Measurements from ENCODE around the gene SCP2D1. TPM values are rescaled to one million over a fixed set of nuclear protein-coding genes. Genes with fewer than 3 reads are reported as not detected.

The SCP2D1 gene
- total RNA-seq, 1 donor from 2014 or later = not detected

GRCh38 chr20:18855882-18856281 is 42.3 kb downstream of the SCP2D1 start:
- no peak for ATAC-seq
- intact Hi-C loops (cut with micrococcal nuclease) = no loop called here
- no peak for DNase-seq

DNA sequence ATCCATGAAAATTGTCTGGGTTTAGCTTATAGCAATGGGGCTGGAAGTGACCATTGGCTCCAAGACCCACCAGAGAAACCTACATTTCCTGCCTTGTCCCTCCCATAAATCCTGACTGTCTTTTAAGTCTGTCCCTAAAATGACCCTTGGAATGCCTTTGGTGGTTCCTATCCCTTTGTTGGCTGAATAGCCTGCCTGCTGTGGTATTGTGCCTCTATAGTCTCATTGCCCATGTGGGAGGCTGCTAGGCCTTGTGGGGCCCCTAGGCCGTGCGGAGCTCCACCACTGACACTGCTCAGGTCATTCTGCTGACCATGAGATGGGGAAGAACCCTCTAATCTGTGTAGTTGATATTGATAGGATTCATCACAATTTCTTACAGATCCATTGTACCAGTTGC is 43.3 kb downstream of the SCP2D1 start:
- ATAC-seq (no peak), DNase-seq (no peak)
- intact Hi-C loops (cut with micrococcal nuclease) = no loop called here

DNA sequence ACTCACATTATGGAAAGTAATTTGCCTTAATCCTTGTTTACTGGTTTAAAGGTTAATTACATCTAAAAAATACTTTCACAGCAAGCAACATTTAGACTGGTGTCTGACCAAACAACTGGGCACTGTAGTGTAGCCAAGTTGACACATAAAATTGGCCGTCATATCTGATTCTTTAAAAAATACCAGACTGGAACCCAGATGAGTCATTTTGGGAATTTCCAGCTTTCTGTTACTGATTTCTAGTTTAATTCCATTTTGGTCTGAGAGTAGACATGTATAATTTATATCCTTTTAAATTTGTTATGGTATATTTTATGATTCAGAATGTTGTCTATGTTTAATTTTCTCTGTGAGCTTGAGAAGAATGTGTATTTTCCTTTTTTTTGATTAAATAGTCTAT is 44.1 kb downstream of the SCP2D1 start:
- DNase-seq (no peak), ATAC-seq (no peak)
- intact Hi-C loops (cut with micrococcal nuclease) = no loop called here

GRCh38 chr20:18858816-18859215 is 45.2 kb downstream of the SCP2D1 start:
- intact Hi-C loops (cut with micrococcal nuclease) = no loop called here
- no peak for ATAC-seq
- DNase-seq = no peak

Other genes with a start within 250 kb of the SCP2D1 start
- 112 TPM for gene SMIM26, start 246.4 kb upstream of the SCP2D1 start, total RNA-seq
- 10.7 TPM for gene DTD1, start 225.7 kb upstream of the SCP2D1 start, total RNA-seq